Esophagus muscularis mucosa (tissue), 4 donors: ENCODE data around the gene STAT4.

Experiments used
- EP300 ChIP-seq: sonication (generic); formaldehyde crosslinking; IDR thresholded peaks from one replicate; pipeline ENCODE4 v1.6.1; 2017; ENCODE audit warnings: antibody characterized with exemption
- POLR2A ChIP-seq: fragments of 450-650 bp; IDR thresholded peaks from one replicate; pipeline ENCODE4 v1.6.1; 2017; ENCODE audit warnings: antibody characterized with exemption, moderate library complexity, mild to moderate bottlenecking, low read depth
- POLR2AphosphoS5 ChIP-seq, 2 donors: sonication (generic); formaldehyde crosslinking; IDR thresholded peaks; one replicate each; pipeline ENCODE4 v1.6.1; 2017; ENCODE audit warnings: antibody characterized with exemption in 2 of 2
- TF ChIP-seq, protein P1 (sequence below), 3 experiments: fragments of 200-600 bp in 2 of 3; fragments of 450-650 bp in 1 of 3; sonication (generic) in 2 of 3; IDR thresholded peaks; one replicate each; pipeline ENCODE4 v1.5.1; 2017 to 2019; ENCODE audit warnings: antibody characterized with exemption in 3 of 3, mild to moderate bottlenecking in 2 of 3, moderate library complexity in 1 of 3

DNA sequence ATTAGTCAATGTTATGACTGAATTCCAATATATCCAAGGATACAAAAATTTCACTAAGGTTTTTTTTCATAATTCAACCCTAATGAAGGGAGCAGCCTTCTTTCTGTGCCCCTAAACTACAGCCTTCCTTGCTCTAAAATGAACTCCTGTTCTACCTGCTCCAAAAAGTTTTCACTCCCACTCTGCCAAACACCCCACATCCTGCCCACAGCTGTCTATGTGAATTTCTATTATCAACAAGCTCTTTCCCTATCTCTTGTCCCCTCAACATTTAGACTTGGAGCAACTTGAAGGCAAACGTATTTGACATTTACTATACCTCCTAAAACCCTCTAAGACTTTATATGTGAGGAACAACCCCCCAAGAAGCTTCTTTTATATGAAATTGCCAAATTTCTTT is 2.5 kb downstream of the STAT4 start:
- TF ChIP-seq POLR2AphosphoS5 (IDR thresholded peaks at IDR 0.05) (no peak), POLR2A (no peak), EP300 (no peak)
- TF ChIP-seq, protein P1, sequence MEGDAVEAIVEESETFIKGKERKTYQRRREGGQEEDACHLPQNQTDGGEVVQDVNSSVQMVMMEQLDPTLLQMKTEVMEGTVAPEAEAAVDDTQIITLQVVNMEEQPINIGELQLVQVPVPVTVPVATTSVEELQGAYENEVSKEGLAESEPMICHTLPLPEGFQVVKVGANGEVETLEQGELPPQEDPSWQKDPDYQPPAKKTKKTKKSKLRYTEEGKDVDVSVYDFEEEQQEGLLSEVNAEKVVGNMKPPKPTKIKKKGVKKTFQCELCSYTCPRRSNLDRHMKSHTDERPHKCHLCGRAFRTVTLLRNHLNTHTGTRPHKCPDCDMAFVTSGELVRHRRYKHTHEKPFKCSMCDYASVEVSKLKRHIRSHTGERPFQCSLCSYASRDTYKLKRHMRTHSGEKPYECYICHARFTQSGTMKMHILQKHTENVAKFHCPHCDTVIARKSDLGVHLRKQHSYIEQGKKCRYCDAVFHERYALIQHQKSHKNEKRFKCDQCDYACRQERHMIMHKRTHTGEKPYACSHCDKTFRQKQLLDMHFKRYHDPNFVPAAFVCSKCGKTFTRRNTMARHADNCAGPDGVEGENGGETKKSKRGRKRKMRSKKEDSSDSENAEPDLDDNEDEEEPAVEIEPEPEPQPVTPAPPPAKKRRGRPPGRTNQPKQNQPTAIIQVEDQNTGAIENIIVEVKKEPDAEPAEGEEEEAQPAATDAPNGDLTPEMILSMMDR (IDR thresholded peaks at IDR 0.05) = no peak
